CD4-positive, alpha-beta memory T cell (primary cell): Measurements from ENCODE around the gene CACNA1I. TPM values are rescaled to one million over a fixed set of nuclear protein-coding genes. Genes with fewer than 3 reads are reported as not detected.

Experiments
- CTCF ChIA-PET: fragments of 350-600 bp; sonication (Branson Sonifier 250); formaldehyde crosslinking; loops from one replicate; lab custom pipeline; 2021; ENCODE audit warnings: inconsistent platforms; ENCODE audit not compliant: partially characterized antibody; lab: Charles Lee
- POLR2A ChIA-PET: fragments of 350-600 bp; sonication (Branson Sonifier 250); formaldehyde crosslinking; loops from one replicate; lab custom pipeline; 2021; ENCODE audit not compliant: partially characterized antibody; lab: Charles Lee
- DNase-seq, 5 donors: peaks; one replicate each; pipeline versions ENCODE4 v3.0.0 to v3.0.0-alpha.2; 2020 to 2022; ENCODE audit warnings: mixed read lengths in 1 of 5
- H3K27ac ChIP-seq: one replicate; pipeline ENCODE4 v1.7.0; 2013; ENCODE audit warnings: low read depth, low read length
- H3K27me3 ChIP-seq: 2 replicates; pipeline ENCODE4 v1.7.0; 2013; ENCODE audit warnings: mild to moderate bottlenecking, low read length, moderate library complexity; ENCODE audit not compliant: insufficient read depth
- H3K36me3 ChIP-seq: 2 replicates; pipeline ENCODE4 v1.7.0; 2013; ENCODE audit warnings: mild to moderate bottlenecking, low read length, moderate library complexity; ENCODE audit not compliant: insufficient read depth
- H3K4me1 ChIP-seq: 2 replicates; pipeline ENCODE4 v1.7.0; 2013; ENCODE audit warnings: mild to moderate bottlenecking, low read length, moderate library complexity; ENCODE audit not compliant: insufficient read depth
- H3K4me3 ChIP-seq, 2 donors: one replicate each; pipeline ENCODE4 v1.7.0; 2013; ENCODE audit warnings: low read length in 2 of 2, mild to moderate bottlenecking in 1 of 2
- H3K9me3 ChIP-seq, 2 donors: one replicate each; pipeline ENCODE4 v1.7.0; 2013; ENCODE audit warnings: low read length in 2 of 2, control low read depth in 1 of 2; ENCODE audit not compliant: control insufficient read depth in 1 of 2
- H3K27ac Mint-ChIP-seq, 7 donors: one replicate each; pipeline ENCODE4 v1.8.0; 2020 to 2021; ENCODE audit warnings: mixed read lengths in 7 of 7, mild to moderate bottlenecking in 6 of 7, inconsistent platforms in 3 of 7, moderate library complexity in 3 of 7
- H3K27me3 Mint-ChIP-seq, 2 donors: one replicate each; pipeline ENCODE4 v1.8.0; 2020 to 2021; ENCODE audit warnings: mixed read lengths in 2 of 2
- H3K36me3 Mint-ChIP-seq, 2 donors: one replicate each; pipeline ENCODE4 v1.8.0; 2020 to 2021; ENCODE audit warnings: mixed read lengths in 2 of 2, inconsistent platforms in 1 of 2, mild to moderate bottlenecking in 1 of 2
- H3K4me1 Mint-ChIP-seq, 4 donors: one replicate each; pipeline ENCODE4 v1.8.0; 2020 to 2021; ENCODE audit warnings: mixed read lengths in 4 of 4, mild to moderate bottlenecking in 1 of 4
- H3K4me3 Mint-ChIP-seq, 8 donors: one replicate each; pipeline ENCODE4 v1.8.0; 2020 to 2021; ENCODE audit warnings: mixed read lengths in 8 of 8, mild to moderate bottlenecking in 7 of 8, moderate library complexity in 6 of 8, inconsistent platforms in 3 of 8
- H3K9me3 Mint-ChIP-seq, 8 donors: one replicate each; pipeline ENCODE4 v1.8.0; 2020 to 2021; ENCODE audit warnings: mixed read lengths in 8 of 8, mild to moderate bottlenecking in 5 of 8, inconsistent platforms in 3 of 8, moderate library complexity in 1 of 8
- intact Hi-C: fragments of 100-400 bp; cut with micrococcal nuclease; formaldehyde crosslinking; loops from one replicate; pipeline ENCODE4 v1.15.1; 2023
- polyA plus RNA-seq, 2 donors: library from polyadenylated mRNA; unstranded; fragments of 300-500 nt; fragmentation: Illumina TruSeq; gene quantifications; one replicate each; pipeline ENCODE4 v1.2.3, GENCODE V29; 2021
- total RNA-seq, 2 experiments: library from RNA; stranded (reverse); gene quantifications; one replicate each; pipeline ENCODE4 v1.2.3, GENCODE V29; 2021

The CACNA1I gene
- total and polyA plus RNA-seq, 4 experiments from 2014 or later: 0.30 to 58.0 (median 29.7) TPM

DNA sequence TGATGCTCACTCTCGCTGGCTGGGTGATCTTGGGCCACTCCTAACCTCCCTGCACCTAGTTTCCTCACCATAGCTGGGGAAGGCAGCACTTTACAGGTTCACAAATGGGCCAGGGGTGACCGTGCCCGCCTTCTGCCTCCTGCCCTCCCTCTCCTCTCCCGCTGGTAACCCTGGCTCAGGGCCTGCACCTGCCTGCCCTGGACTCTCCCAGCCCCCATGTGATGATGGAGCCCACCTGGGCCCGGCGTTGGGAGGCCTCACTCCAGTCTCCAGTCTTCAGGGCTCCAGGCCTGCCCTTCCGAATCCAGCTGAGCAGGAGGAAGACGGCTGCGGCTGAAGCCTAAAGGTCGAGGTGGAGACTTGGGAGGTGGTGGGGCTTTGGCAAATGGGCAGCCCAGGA is 152.9 kb downstream of the CACNA1I start:
- H3K4me1 Mint-ChIP-seq: peaks cover 0 to 2% (median 0%) of the 10 kb centered on the region in 4 donors
- ChIA-PET CTCF (no interaction called here), POLR2A (no interaction called here)
- no peaks in the 10 kb centered on the region for H3K9me3 Mint-ChIP-seq
- H3K27me3 Mint-ChIP-seq: peaks cover 0 to 2% of the 10 kb centered on the region in 2 donors
- intact Hi-C loops: no loop called here
- Histone ChIP-seq H3K4me1 (no peaks in the 10 kb centered on the region), H3K4me3 (no peak overlapping the region), H3K27me3 (no peaks in the 10 kb centered on the region), H3K9me3 (no peaks in the 10 kb centered on the region), H3K27ac (no peak overlapping the region), H3K36me3 (no peaks in the 10 kb centered on the region)
- H3K27ac Mint-ChIP-seq: peak overlapping the region in 1 of 7 donors; percentile 68
- H3K36me3 Mint-ChIP-seq: no peaks in the 10 kb centered on the region
- DNase-seq: no peak
- no peak overlapping the region for H3K4me3 Mint-ChIP-seq

DNA sequence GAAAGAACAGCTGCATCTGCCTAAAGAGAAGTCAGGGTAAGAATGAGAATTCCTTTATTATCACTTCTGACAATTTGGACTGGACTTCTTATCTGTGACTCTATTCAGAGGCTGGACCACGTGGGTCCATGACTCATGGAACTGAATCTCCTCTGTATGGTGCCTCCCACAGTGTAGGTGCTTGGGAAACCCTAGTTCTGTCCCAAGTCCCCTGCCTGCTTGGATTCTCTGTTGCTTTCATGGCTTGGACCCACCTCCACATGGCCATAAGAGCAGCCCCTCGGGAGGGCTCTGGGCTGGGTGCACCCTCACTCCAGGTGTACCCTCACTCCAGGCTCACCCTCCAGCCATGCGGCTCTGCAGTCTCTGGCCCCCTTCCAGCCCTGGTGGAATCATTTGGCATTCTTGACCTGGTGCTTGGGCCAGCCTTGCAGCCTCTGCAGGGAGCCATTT is 153.4 kb downstream of the CACNA1I start:
- no peak for DNase-seq
- ChIA-PET POLR2A (no interaction called here), CTCF (no interaction called here)
- Mint-ChIP-seq H3K4me1 (peaks cover 0 to 2% (median 0%) of the 10 kb centered on the region in 4 donors), H3K27ac (no peak overlapping the region), H3K9me3 (no peaks in the 10 kb centered on the region), H3K27me3 (peaks cover 0 to 2% of the 10 kb centered on the region in 2 donors), H3K4me3 (no peak overlapping the region), H3K36me3 (no peaks in the 10 kb centered on the region)
- H3K9me3 ChIP-seq: no peaks in the 10 kb centered on the region
- no peaks in the 10 kb centered on the region for H3K27me3 ChIP-seq
- intact Hi-C loops: no loop called here
- H3K4me1 ChIP-seq: no peaks in the 10 kb centered on the region
- no peak overlapping the region for H3K27ac ChIP-seq
- H3K4me3 ChIP-seq: no peak overlapping the region
- H3K36me3 ChIP-seq: no peaks in the 10 kb centered on the region

DNA sequence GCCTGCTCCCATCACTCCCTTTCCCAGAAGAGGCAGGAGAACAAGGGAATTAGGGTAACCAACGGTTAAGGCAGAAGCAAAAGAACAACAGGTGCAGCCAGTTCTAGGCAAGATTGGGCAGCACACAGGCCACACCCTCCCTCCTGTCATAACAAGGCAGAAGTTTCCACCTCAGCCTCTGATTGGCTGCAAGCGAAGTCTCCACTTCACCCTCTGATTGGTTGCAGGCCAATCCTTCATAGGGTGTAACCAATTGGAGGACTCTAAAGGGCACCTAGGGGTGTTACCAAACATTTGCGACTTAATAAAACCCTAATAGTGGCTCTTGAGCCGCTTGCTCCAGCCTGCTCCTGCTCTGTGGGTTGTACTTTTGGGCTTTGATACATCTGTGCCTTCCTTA is 153.8 kb downstream of the CACNA1I start:
- Mint-ChIP-seq H3K9me3 (no peaks in the 10 kb centered on the region), H3K4me3 (no peak overlapping the region), H3K4me1 (peaks cover 0 to 2% (median 0%) of the 10 kb centered on the region in 4 donors), H3K36me3 (no peaks in the 10 kb centered on the region), H3K27ac (no peak overlapping the region), H3K27me3 (peaks cover 0 to 2% of the 10 kb centered on the region in 2 donors)
- Histone ChIP-seq H3K4me1 (no peaks in the 10 kb centered on the region), H3K4me3 (no peak overlapping the region), H3K9me3 (no peaks in the 10 kb centered on the region), H3K36me3 (no peaks in the 10 kb centered on the region), H3K27ac (no peak overlapping the region), H3K27me3 (no peaks in the 10 kb centered on the region)
- intact Hi-C loops: no loop called here
- ChIA-PET POLR2A (no interaction called here), CTCF (no interaction called here)
- DNase-seq: no peak

DNA sequence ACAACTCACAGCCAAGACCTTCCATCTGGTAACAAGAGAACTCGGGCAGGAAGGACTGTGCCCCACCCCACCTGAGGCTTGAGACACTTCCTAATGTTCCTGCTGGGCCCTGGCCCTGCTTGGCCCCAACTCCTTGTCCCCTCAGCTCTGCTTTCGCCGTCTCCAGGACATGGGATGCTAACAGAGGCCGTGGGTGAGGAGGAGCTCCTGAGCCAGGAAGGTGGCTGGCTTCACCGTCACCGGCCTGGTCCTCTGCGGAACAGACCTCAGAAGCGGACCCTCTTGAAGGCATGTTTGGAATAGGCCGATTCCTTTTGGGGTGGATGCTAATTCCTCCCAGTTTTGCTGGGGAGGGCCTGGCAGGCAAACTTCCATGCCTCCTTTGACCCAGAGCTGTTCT is 154.3 kb downstream of the CACNA1I start:
- H3K4me1 Mint-ChIP-seq: peaks cover 0 to 2% (median 0%) of the 10 kb centered on the region in 4 donors
- no peaks in the 10 kb centered on the region for H3K9me3 ChIP-seq
- H3K9me3 Mint-ChIP-seq: no peaks in the 10 kb centered on the region
- H3K4me1 ChIP-seq: no peaks in the 10 kb centered on the region
- H3K27me3 ChIP-seq: no peaks in the 10 kb centered on the region
- H3K27me3 Mint-ChIP-seq: peaks cover 0 to 2% of the 10 kb centered on the region in 2 donors
- CTCF ChIA-PET: no interaction called here
- no peak overlapping the region for H3K4me3 Mint-ChIP-seq
- intact Hi-C loops: no loop called here
- no peaks in the 10 kb centered on the region for H3K36me3 ChIP-seq
- POLR2A ChIA-PET: no interaction called here
- no peak overlapping the region for H3K27ac ChIP-seq
- no peak overlapping the region for H3K4me3 ChIP-seq
- H3K27ac Mint-ChIP-seq: no peak overlapping the region
- DNase-seq: no peak
- H3K36me3 Mint-ChIP-seq: no peaks in the 10 kb centered on the region

DNA sequence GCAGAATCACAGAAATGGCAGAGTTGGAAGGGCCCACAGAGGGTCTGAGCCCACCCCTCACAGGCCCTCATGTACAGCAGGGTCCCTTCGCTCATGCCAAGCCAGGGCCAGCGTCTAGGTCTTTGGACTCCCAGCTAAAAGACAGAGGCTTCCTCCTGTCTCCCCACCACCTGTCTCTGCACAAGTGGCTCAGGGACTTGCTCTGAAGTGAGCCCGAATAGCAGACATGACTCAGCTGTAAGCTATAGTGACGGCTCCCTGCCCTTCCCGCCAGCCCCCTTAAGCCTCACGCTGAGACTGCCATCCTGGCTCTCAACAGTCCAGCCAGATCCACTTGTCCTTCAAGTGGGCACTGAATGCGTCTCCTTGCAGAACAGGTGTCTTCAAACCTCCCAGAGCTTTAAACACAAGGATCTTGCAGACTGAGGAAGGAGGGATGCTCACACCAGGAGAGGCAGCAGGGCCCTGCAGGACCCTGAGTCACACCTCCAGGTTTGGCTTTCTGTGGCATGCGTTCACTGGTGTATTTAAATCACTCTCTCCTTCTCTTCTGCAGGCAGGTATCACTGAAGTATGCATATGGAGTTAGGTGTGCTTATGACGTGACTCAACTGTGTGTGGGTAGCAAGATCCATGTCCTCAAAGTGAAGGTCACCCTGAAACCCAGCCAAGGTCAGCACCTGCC is 154.9 kb downstream of the CACNA1I start:
- Histone ChIP-seq H3K36me3 (no peaks in the 10 kb centered on the region), H3K4me1 (no peaks in the 10 kb centered on the region), H3K27ac (no peak overlapping the region), H3K9me3 (no peaks in the 10 kb centered on the region), H3K4me3 (no peak overlapping the region), H3K27me3 (no peaks in the 10 kb centered on the region)
- no peaks in the 10 kb centered on the region for H3K36me3 Mint-ChIP-seq
- H3K9me3 Mint-ChIP-seq: no peaks in the 10 kb centered on the region
- intact Hi-C loops: no loop called here
- no peak overlapping the region for H3K27ac Mint-ChIP-seq
- CTCF ChIA-PET: no interaction called here
- H3K27me3 Mint-ChIP-seq: peaks cover 0 to 2% of the 10 kb centered on the region in 2 donors
- H3K4me1 Mint-ChIP-seq: peaks cover 0 to 2% (median 0%) of the 10 kb centered on the region in 4 donors
- POLR2A ChIA-PET: no interaction called here
- DNase-seq: no peak
- no peak overlapping the region for H3K4me3 Mint-ChIP-seq

DNA sequence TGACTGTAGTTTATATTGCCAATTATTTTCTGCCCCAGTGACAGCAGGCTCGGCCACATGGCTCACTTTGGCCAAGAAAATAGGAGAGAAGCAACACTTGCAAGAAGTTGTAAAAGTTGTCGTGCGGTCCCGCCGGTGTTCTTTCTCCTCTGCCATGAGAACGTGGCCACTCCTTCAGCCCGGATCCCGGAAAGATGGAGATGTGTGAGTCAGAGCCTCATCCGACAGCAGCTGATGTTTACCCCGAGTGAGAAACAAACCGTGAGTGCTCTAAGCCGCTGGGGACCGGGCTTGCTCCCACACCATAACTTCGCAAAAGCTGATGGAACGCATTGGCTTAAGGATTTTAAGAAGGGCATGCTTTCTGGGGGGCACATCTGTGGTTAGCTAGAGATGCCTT is 157.0 kb downstream of the CACNA1I start:
- Mint-ChIP-seq H3K4me1 (no peaks in the 10 kb centered on the region), H3K9me3 (no peaks in the 10 kb centered on the region), H3K27me3 (peaks cover 0 to 2% of the 10 kb centered on the region in 2 donors), H3K36me3 (no peaks in the 10 kb centered on the region), H3K27ac (no peak overlapping the region), H3K4me3 (no peak overlapping the region)
- H3K4me3 ChIP-seq: no peak overlapping the region
- no peaks in the 10 kb centered on the region for H3K36me3 ChIP-seq
- intact Hi-C loops: no loop called here
- ChIA-PET CTCF (no interaction called here), POLR2A (no interaction called here)
- H3K27ac ChIP-seq: no peak overlapping the region
- no peaks in the 10 kb centered on the region for H3K9me3 ChIP-seq
- DNase-seq: no peak
- no peaks in the 10 kb centered on the region for H3K27me3 ChIP-seq
- H3K4me1 ChIP-seq: no peaks in the 10 kb centered on the region

DNA sequence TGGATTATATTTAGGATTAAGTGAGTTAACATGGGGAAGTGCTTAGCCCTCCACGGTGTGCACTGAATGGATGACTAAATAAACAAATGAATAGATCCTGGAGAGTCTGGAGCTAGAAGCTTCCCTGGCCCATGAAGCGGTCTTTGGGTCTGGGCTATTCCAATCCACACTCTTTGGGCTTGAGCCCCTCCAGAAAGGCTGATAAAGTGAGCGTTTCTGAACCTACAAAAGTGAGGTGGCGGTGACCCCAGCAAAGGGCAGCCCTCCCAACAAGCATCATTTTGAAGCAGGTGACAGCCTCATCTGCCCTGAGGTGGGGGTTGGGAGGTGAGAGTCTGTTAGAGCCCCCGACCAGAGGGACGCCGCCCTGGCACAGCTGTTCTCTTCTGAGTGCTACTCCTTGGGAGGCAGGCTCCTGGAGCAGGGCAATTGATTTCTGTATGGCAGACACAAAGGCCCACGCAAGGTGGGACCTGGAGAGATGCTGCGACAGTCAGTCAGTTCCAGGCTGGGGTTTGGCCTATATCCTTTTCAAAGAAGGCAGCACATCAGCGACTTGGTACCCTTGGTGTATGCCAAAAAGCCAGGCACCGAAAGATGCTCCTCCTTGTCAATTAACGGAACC is 157.8 kb downstream of the CACNA1I start:
- Mint-ChIP-seq H3K36me3 (no peaks in the 10 kb centered on the region), H3K27ac (no peak overlapping the region), H3K4me3 (no peak overlapping the region), H3K9me3 (no peaks in the 10 kb centered on the region), H3K27me3 (peaks cover 0 to 3% of the 10 kb centered on the region in 2 donors), H3K4me1 (no peaks in the 10 kb centered on the region)
- no peak for DNase-seq
- no peak overlapping the region for H3K4me3 ChIP-seq
- POLR2A ChIA-PET: no interaction called here
- H3K27me3 ChIP-seq: no peaks in the 10 kb centered on the region
- intact Hi-C loops: no loop called here
- no peak overlapping the region for H3K27ac ChIP-seq
- no peaks in the 10 kb centered on the region for H3K36me3 ChIP-seq
- H3K9me3 ChIP-seq: no peaks in the 10 kb centered on the region
- CTCF ChIA-PET: no interaction called here
- H3K4me1 ChIP-seq: no peaks in the 10 kb centered on the region
